ENCODE measurements around the gene TBPL2. TPM values are rescaled to one million over a fixed set of nuclear protein-coding genes. Genes with fewer than 3 reads are reported as not detected.

The TBPL2 gene
- total and polyA plus RNA-seq, 2 donors (not counting 3 experiments of a cell fraction or from before 2014, with no cell fraction given), result not detected

DNA sequence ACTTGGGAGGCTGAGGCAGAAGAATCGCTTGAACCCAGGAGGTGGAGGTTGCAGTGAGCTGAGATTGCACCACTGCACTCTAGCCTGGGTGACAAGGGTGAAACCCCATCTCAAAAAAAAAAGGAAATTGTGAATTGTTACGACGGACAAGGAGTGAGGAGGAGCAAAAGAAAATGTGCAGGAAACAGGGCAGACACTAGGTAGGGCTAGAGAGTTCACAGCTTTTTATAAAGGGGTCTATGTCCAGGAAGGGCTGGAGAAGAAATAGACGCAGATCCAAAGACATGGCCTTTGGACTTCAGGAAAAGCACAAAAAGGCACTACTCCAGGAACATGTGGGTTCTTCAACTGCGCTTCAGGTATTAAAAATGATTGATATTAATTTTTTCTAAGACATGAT is 63.2 kb downstream of the TBPL2 start:
- no peak for FAIRE-seq
- H3K79me2 ChIP-seq (ENCODE audit: control insufficient read depth, insufficient read depth, low read length), result no peaks in the 10 kb centered on the region
- no peak for DNase-seq (ENCODE audit: low read depth, low spot score)
- ChIA-PET POLR2A (no interaction called here), CTCF (interaction anchor here (1.1 kb wide), 2 partner anchors 23 to 164 kb away, joined by 3 to 5 read pairs; no protein-coding TSS in a partner anchor)
- no peaks in the 10 kb centered on the region for H4K20me1 ChIP-seq (replicated peaks; ENCODE audit: control insufficient read depth, extremely low read depth, insufficient read depth, low read length)
- H3K9me1 ChIP-seq (replicated peaks; ENCODE audit: control insufficient read depth, extremely low read depth, insufficient read depth, low read length), result no peaks in the 10 kb centered on the region
- no peak overlapping the region for H3K4me2 ChIP-seq (ENCODE audit: insufficient read depth, low read length)
- no peak overlapping the region for H3K4me3 ChIP-seq (replicated peaks in 1 of 3; ENCODE audit: insufficient read depth in 1 of 3, low read depth in 1 of 3, low read length in 3 of 3)
- H3K4me1 ChIP-seq (ENCODE audit: control insufficient read depth, extremely low read depth, insufficient read depth, low read length), result no peaks in the 10 kb centered on the region
- no peak overlapping the region for H2AFZ ChIP-seq (ENCODE audit: low read depth, low read length)
- no TSS peak for BruUV-seq (replicated peaks)
- no peak overlapping the region for H3K9ac ChIP-seq (replicated peaks; ENCODE audit: extremely low read depth, insufficient read depth, low read length)
- H3K36me3 ChIP-seq (ENCODE audit: control insufficient read depth in 2 of 2, extremely low read depth in 1 of 2, insufficient read depth in 2 of 2, low read length in 2 of 2), result peaks cover 6 to 7% of the 10 kb centered on the region in 2 experiments
- H3K27me3 ChIP-seq (ENCODE audit: control insufficient read depth in 2 of 2, insufficient read depth in 2 of 2, low read length in 2 of 2), result no peaks in the 10 kb centered on the region
- intact Hi-C loops (cut with micrococcal nuclease) (no loop called here), dilution Hi-C loops (cut with MboI; ENCODE audit: extremely low pct_ligation_motif_present, low sequenced_read_pairs) (no loop called here)
- TF ChIP-seq, protein P1, sequence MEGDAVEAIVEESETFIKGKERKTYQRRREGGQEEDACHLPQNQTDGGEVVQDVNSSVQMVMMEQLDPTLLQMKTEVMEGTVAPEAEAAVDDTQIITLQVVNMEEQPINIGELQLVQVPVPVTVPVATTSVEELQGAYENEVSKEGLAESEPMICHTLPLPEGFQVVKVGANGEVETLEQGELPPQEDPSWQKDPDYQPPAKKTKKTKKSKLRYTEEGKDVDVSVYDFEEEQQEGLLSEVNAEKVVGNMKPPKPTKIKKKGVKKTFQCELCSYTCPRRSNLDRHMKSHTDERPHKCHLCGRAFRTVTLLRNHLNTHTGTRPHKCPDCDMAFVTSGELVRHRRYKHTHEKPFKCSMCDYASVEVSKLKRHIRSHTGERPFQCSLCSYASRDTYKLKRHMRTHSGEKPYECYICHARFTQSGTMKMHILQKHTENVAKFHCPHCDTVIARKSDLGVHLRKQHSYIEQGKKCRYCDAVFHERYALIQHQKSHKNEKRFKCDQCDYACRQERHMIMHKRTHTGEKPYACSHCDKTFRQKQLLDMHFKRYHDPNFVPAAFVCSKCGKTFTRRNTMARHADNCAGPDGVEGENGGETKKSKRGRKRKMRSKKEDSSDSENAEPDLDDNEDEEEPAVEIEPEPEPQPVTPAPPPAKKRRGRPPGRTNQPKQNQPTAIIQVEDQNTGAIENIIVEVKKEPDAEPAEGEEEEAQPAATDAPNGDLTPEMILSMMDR (IDR thresholded peaks at IDR 0.05; ENCODE audit: extremely low read depth in 1 of 2, insufficient read depth in 1 of 2, low read depth in 1 of 2, low read length in 2 of 2), result no peak
- TF ChIP-seq, protein P2, sequence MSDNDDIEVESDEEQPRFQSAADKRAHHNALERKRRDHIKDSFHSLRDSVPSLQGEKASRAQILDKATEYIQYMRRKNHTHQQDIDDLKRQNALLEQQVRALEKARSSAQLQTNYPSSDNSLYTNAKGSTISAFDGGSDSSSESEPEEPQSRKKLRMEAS (IDR thresholded peaks at IDR 0.05; ENCODE audit: insufficient read depth, insufficient read length), result no peak
- TF ChIP-seq POLR2AphosphoS5 (IDR thresholded peaks at IDR 0.05; ENCODE audit: insufficient read depth, low read depth, low read length), result no peak
- no peak for TF ChIP-seq FOS (IDR thresholded peaks at IDR 0.05; ENCODE audit: borderline replicate concordance, insufficient read depth, low read length)
- TF ChIP-seq EZH2 (IDR thresholded peaks at IDR 0.05; ENCODE audit: borderline replicate concordance, low read depth, low read length, severe bottlenecking), result no peak
- TF ChIP-seq MYC (IDR thresholded peaks at IDR 0.05; ENCODE audit: low read depth, low read length), result no peak
- TF ChIP-seq GATA2 (IDR thresholded peaks at IDR 0.05; ENCODE audit: insufficient read depth, insufficient read length, low read depth, low read length), result no peak
- no peak for TF ChIP-seq JUN (IDR thresholded peaks at IDR 0.05; ENCODE audit: borderline replicate concordance, insufficient read depth, insufficient read length, low read depth)
- no peak for TF ChIP-seq POLR2A (IDR thresholded peaks at IDR 0.05; ENCODE audit: low read depth, low read length)
- H3K9me3 ChIP-seq (replicated peaks; ENCODE audit: control insufficient read depth, insufficient read depth, low read length), result no peaks in the 10 kb centered on the region
- H3K27ac ChIP-seq (ENCODE audit: insufficient read depth, low read depth, low read length), result no peak overlapping the region

Measured in endothelial cell of umbilical vein (primary cell).